ENCODE results near the gene SLC12A4. TPM values are rescaled to one million over a fixed set of nuclear protein-coding genes. Genes with fewer than 3 reads are reported as not detected.

The SLC12A4 gene
- total RNA-seq, 1 donor from 2014 or later = 44.2 TPM

DNA sequence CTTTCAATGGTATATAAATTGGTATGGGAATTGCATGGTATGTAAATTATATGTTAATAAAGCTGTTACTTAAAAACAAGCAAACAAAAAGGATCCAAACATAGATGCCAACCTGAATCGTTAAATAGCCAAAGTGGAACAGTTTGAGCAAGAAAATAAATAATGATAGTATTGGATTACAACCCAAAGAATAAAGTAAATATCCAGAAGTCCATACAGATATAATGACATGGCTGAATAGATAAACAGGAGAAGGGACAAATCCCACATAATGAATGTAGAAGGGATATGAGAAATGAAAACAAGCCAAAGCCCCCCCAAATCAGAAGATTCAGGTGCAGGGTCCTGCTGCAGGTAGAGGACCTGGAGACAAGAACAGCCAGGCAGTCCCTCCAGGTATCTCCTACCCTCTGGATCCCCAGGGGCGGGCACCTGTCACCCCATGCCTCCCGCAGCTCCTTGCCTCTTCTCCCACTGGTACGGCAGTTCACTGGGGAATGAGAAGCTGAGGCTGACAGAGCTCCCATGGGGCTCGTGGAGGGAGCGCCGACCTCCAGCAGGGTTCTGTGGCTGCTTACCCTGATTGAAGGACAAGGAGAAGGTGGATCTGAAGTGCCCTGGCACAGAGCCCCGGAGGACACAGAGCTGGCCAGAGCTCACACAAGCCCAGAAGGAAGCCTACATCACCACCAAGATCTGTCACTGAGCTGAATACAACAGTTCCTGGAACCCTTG lies 14.6 kb downstream of the SLC12A4 start:
- H3K4me3 Mint-ChIP-seq (ENCODE audit: unreplicated experiment) = no peak overlapping the region
- H3K27me3 Mint-ChIP-seq (ENCODE audit: unreplicated experiment) = peaks cover 7% of the 10 kb centered on the region
- H3K36me3 Mint-ChIP-seq (ENCODE audit: low read depth, unreplicated experiment) = peaks cover 23% of the 10 kb centered on the region
- TF ChIP-seq, protein P1, sequence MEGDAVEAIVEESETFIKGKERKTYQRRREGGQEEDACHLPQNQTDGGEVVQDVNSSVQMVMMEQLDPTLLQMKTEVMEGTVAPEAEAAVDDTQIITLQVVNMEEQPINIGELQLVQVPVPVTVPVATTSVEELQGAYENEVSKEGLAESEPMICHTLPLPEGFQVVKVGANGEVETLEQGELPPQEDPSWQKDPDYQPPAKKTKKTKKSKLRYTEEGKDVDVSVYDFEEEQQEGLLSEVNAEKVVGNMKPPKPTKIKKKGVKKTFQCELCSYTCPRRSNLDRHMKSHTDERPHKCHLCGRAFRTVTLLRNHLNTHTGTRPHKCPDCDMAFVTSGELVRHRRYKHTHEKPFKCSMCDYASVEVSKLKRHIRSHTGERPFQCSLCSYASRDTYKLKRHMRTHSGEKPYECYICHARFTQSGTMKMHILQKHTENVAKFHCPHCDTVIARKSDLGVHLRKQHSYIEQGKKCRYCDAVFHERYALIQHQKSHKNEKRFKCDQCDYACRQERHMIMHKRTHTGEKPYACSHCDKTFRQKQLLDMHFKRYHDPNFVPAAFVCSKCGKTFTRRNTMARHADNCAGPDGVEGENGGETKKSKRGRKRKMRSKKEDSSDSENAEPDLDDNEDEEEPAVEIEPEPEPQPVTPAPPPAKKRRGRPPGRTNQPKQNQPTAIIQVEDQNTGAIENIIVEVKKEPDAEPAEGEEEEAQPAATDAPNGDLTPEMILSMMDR (IDR thresholded peaks at IDR 0.05; ENCODE audit: unreplicated experiment) = no peak
- H3K4me1 Mint-ChIP-seq (ENCODE audit: unreplicated experiment) = no peaks in the 10 kb centered on the region
- no peaks in the 10 kb centered on the region for H3K9me3 Mint-ChIP-seq (ENCODE audit: unreplicated experiment)
- DNase-seq (ENCODE audit: low spot score) = no peak
- no peak overlapping the region for H3K27ac Mint-ChIP-seq (ENCODE audit: unreplicated experiment)

DNA sequence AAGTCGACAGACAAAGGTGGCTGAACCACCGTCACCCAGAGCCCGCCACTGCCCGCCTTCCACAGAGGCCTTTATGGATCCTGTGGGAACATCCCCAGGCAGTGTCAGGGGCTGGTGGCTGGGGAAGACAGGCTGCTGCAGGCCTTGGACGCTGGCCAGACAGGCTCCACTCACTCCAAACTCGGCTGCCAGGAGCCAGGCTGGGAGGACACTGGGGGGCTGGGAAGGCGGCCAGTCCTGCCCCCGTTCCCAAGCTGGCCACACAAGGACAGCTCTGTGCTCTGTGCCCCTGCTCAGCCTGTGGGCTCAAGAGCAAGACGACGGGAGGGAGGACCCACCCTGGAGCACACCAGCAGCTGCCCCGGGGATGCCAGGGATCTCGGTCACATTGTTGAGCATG lies 17.0 kb downstream of the SLC12A4 start:
- H3K4me1 Mint-ChIP-seq (ENCODE audit: unreplicated experiment) = no peaks in the 10 kb centered on the region

DNA sequence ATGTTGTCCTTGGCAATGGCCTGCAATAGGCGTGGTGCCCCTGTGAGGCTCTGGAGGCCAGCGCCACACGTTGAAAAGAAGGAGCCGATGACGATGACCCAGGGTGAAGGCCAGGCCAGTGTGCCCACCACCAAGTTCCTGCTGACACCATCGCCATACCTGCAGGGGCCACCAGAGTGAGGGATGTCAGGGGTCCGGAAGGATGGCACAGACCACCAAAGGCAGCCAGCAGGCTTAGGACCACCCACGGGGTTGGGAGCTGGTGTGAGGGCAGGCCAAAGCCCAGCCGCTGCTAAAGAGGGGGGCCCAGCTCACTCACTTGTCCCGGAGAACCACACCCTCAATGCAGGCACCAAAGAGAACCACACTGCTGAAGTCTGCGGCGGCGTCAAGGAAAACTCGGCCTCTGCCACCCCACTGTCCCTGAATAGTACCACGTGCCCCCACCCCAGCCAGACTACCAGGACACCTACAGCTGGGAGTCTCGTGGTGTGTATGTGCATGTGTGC lies 18.0 kb downstream of the SLC12A4 start:
- H3K9me3 Mint-ChIP-seq (ENCODE audit: unreplicated experiment) = no peaks in the 10 kb centered on the region
- TF ChIP-seq, protein P1 (IDR thresholded peaks at IDR 0.05; ENCODE audit: unreplicated experiment) = no peak
- H3K36me3 Mint-ChIP-seq (ENCODE audit: low read depth, unreplicated experiment) = peaks cover 17% of the 10 kb centered on the region
- H3K27me3 Mint-ChIP-seq (ENCODE audit: unreplicated experiment) = peaks cover 5% of the 10 kb centered on the region
- H3K4me3 Mint-ChIP-seq (ENCODE audit: unreplicated experiment) = no peak overlapping the region
- H3K27ac Mint-ChIP-seq (ENCODE audit: unreplicated experiment) = no peak overlapping the region
- H3K4me1 Mint-ChIP-seq (ENCODE audit: unreplicated experiment) = no peaks in the 10 kb centered on the region
- DNase-seq (ENCODE audit: low spot score) = no peak

More for the DNA sequence above, 17.0 kb downstream of the SLC12A4 start:
- Mint-ChIP-seq H3K27me3 (ENCODE audit: unreplicated experiment) (peaks cover 4% of the 10 kb centered on the region), H3K27ac (ENCODE audit: unreplicated experiment) (no peak overlapping the region), H3K36me3 (ENCODE audit: low read depth, unreplicated experiment) (peaks cover 17% of the 10 kb centered on the region), H3K4me3 (ENCODE audit: unreplicated experiment) (no peak overlapping the region), H3K9me3 (ENCODE audit: unreplicated experiment) (no peaks in the 10 kb centered on the region)
- TF ChIP-seq, protein P1 (IDR thresholded peaks at IDR 0.05; ENCODE audit: unreplicated experiment) = no peak
- DNase-seq (ENCODE audit: low spot score) = no peak

DNA sequence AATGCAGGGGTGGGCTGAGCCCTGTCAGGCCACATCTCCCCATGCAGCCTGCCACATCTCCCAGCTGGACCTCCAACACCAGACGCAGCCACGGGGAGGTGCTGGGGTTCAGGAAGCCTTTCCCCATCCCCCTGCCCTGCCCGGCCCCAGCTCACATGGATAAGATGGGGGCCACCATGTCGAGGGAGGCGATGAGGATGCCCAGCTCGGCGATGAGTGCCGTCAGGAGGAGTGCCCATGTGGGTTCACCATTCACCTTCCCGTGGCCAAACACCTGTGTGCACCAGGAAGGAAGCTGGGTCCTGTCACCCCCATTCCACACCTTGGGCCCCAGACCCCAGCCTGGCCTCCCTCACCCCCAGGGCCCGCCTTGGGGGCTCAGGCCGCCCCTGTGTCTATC lies 18.8 kb downstream of the SLC12A4 start:
- Mint-ChIP-seq H3K4me1 (ENCODE audit: unreplicated experiment) (no peaks in the 10 kb centered on the region), H3K27me3 (ENCODE audit: unreplicated experiment) (peaks cover 8% of the 10 kb centered on the region), H3K27ac (ENCODE audit: unreplicated experiment) (no peak overlapping the region), H3K9me3 (ENCODE audit: unreplicated experiment) (no peaks in the 10 kb centered on the region), H3K4me3 (ENCODE audit: unreplicated experiment) (no peak overlapping the region), H3K36me3 (ENCODE audit: low read depth, unreplicated experiment) (peaks cover 17% of the 10 kb centered on the region)
- no peak for DNase-seq (ENCODE audit: low spot score)
- TF ChIP-seq, protein P1 (IDR thresholded peaks at IDR 0.05; ENCODE audit: unreplicated experiment) = no peak

DNA sequence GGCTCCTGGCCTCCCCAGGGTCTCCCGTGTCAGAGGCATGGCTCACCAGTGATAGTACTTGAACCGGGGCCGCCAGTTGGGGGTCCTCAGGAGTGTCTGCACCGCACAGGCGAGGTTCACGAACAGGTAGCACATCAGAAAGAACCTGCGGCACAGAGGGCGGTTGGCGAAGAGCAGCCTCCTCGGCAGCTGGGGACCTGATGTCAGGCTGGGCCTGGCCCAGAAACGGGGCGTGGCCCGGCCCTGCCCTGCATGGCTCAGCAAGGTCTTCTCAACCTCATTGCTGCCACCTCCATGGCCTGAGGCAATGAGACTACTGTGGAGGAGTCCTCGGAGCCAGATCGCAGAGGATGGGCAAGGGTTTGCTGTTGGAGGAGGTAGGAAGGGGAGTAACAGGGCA lies 20.4 kb downstream of the SLC12A4 start:
- TF ChIP-seq, protein P1 (IDR thresholded peaks at IDR 0.05; ENCODE audit: unreplicated experiment) = no peak
- H3K27ac Mint-ChIP-seq (ENCODE audit: unreplicated experiment) = no peak overlapping the region
- H3K36me3 Mint-ChIP-seq (ENCODE audit: low read depth, unreplicated experiment) = peaks cover 9% of the 10 kb centered on the region
- no peak for DNase-seq (ENCODE audit: low spot score)
- peaks cover 8% of the 10 kb centered on the region for H3K27me3 Mint-ChIP-seq (ENCODE audit: unreplicated experiment)
- no peak overlapping the region for H3K4me3 Mint-ChIP-seq (ENCODE audit: unreplicated experiment)
- no peaks in the 10 kb centered on the region for H3K9me3 Mint-ChIP-seq (ENCODE audit: unreplicated experiment)
- no peaks in the 10 kb centered on the region for H3K4me1 Mint-ChIP-seq (ENCODE audit: unreplicated experiment)
